AG04450 (cell line): ENCODE measurements around the gene INO80D. TPM values are rescaled to one million over a fixed set of nuclear protein-coding genes. Genes with fewer than 3 reads are reported as not detected.
"Not testable (repeated sequence)": the region's sequence is repeated elsewhere in the genome, so short reads cannot be mapped to it uniquely, and the experiment has no call there.

Experiments used
- CTCF ChIA-PET: fragments of 300-600, 350-600 bp; formaldehyde crosslinking; extraction: SDS; loops from one replicate; lab custom pipeline; 2022; ENCODE audit warnings: antibody characterized with exemption, inconsistent platforms; lab: Charles Lee
- POLR2A ChIA-PET: fragments of 350-600 bp; formaldehyde crosslinking; extraction: SDS; loops from one replicate; lab custom pipeline; 2021; ENCODE audit warnings: antibody characterized with exemption, inconsistent platforms; lab: Yijun Ruan, JAX
- DNase-seq: peaks from one replicate; pipeline ENCODE4 v3.0.0-alpha.2; 2011; ENCODE audit warnings: low read depth, low spot score
- H3K27ac ChIP-seq: one replicate; pipeline ENCODE4 v1.5.1; 2012; ENCODE audit warnings: low read depth, low read length, control low read depth
- H3K27me3 ChIP-seq: one replicate; pipeline ENCODE4 v1.6.0; 2012; ENCODE audit warnings: low read length; ENCODE audit not compliant: control insufficient read depth, insufficient read depth
- H3K4me3 ChIP-seq: 2 replicates; pipeline ENCODE4 v1.5.1; 2011; ENCODE audit warnings: mild to moderate bottlenecking, low read depth, low read length, control low read depth
- H3K9me3 ChIP-seq: 2 replicates; pipeline ENCODE4 v1.5.1; 2012; ENCODE audit warnings: low read length; ENCODE audit not compliant: control insufficient read depth, insufficient read depth
- CTCF ChIP-seq: IDR thresholded peaks from 2 replicates; pipeline ENCODE4 v1.5.1; 2011; ENCODE audit warnings: low read depth, low read length, control low read depth, inconsistent platforms
- polyA plus RNA-seq: library from polyadenylated mRNA; depleted of rRNA; stranded (reverse); fragments of >200 nt; gene quantifications from 2 replicates; pipeline ENCODE4 v1.2.3, GENCODE V29; 2011

Gene INO80D
- polyA plus RNA-seq, 1 experiment, result 3.4 TPM

GRCh38 chr2:206079699-206080465, 6.1 kb downstream of the INO80D start:
- no peaks in the 10 kb centered on the region for H3K9me3 ChIP-seq
- ChIA-PET POLR2A (no interaction called here), CTCF (interaction anchor here (0.6 kb wide), 1 partner anchor 30 kb away, joined by 3 read pairs; no protein-coding TSS in a partner anchor)
- H3K27me3 ChIP-seq, result no peaks in the 10 kb centered on the region
- DNase-seq, result no peak
- TF ChIP-seq CTCF, result no peak
- H3K4me3 ChIP-seq, result no peak overlapping the region
- no peak overlapping the region for H3K27ac ChIP-seq

DNA sequence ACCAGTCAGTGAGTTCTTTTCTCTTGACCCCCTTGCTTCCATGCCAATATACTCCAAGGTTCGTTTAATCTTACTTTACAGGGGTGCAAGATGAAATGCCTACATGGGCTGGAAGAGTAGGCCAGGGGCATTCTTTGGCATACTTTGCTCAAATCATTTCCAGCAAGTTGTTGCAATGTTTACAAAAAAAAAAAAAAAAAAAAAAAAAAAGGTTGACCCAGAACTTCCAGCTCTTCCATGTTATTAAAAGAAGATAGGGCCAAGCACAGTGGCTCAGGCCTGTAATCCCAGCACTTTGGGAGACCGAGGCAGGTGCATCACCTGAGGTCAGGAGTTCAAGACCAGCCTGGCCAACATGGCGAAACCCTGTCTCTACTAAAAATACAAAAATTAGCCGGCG, 8.1 kb downstream of the INO80D start:
- POLR2A ChIA-PET, H3K27me3 ChIP-seq, CTCF ChIA-PET, DNase-seq, H3K9me3 ChIP-seq, H3K4me3 ChIP-seq, H3K27ac ChIP-seq: not testable (repeated sequence)

- Histone ChIP-seq H3K4me3 (no peak overlapping the region), H3K9me3 (no peaks in the 10 kb centered on the region), H3K27ac (no peak overlapping the region), H3K27me3 (no peaks in the 10 kb centered on the region)
- TF ChIP-seq CTCF, result no peak
- no peak for DNase-seq
- ChIA-PET CTCF (no interaction called here), POLR2A (interaction anchor here (0.6 kb wide), 1 partner anchor 44 kb away, joined by 4 read pairs; no protein-coding TSS in a partner anchor)
These were observed 10.9 kb downstream of the INO80D start for GRCh38 chr2:206075113-206075512.

- Histone ChIP-seq H3K27ac (no peak overlapping the region), H3K9me3 (no peaks in the 10 kb centered on the region), H3K27me3 (no peaks in the 10 kb centered on the region), H3K4me3 (no peak overlapping the region)
- ChIA-PET POLR2A (no interaction called here), CTCF (no interaction called here)
- no peak for TF ChIP-seq CTCF
- no peak for DNase-seq
These were observed 14.2 kb downstream of the INO80D start for GRCh38 chr2:206071807-206072206.

- Histone ChIP-seq H3K4me3 (no peak overlapping the region), H3K27me3 (no peaks in the 10 kb centered on the region), H3K9me3 (no peaks in the 10 kb centered on the region), H3K27ac (no peak overlapping the region)
- no peak for DNase-seq
- ChIA-PET POLR2A (no interaction called here), CTCF (interaction anchor here (0.6 kb wide), 1 partner anchor 9 kb away, joined by 3 read pairs; no protein-coding TSS in a partner anchor)
- no peak for TF ChIP-seq CTCF
These were observed 16.6 kb downstream of the INO80D start for GRCh38 chr2:206069417-206069816.
